ENCODE results near the gene WDR59. TPM values are rescaled to one million over a fixed set of nuclear protein-coding genes. Genes with fewer than 3 reads are reported as not detected.

The WDR59 gene
- total and polyA plus RNA-seq, 9 of the 15 experiments (the other 6 are each of a cell fraction or from before 2014, with no cell fraction given) = 12.7 to 126 (median 34.7) TPM

DNA sequence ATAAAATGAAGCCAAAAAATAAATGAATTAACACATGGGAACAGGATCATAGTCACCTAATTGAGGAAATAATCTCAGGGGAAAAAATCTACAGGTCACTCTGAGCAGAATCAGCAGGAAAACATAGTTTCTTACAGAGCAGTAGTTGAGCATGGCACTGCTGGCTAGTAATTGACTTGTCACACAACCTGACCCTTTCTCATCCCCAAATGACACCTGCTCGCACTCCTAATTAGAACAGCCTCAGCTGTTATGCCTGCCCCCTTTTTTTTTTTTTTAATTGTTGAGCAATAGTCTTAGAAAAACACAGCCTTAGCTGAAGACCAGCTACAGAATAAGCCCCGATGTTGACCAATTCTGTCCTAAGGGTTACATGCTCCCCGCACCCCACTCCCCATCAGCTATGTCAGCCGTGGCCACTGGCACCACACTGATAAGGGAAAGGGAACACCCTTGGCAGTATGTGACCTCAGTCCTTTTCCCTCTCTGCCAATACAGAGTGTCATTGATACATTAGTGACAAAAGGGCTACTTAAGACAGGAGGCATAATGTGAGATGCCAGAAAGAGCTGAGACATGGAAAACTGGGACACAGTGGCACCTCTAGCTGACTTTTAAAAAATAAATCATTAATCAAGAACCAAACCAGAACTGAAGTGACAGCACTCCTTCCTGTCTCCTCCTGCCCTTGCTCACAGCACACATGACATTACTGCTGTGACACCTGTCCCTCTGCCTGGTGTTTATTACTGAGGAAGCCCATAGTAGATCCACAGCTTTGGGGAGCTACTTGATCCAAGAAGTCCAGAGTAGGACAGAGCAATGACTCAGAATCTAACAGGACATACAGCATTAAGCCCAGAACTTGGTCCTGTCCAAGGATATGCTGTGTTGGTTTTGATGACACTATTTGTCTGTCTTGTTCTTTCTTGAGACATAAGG is 41.7 kb downstream of the WDR59 start:
- POLR2A ChIA-PET = interaction anchor here (0.6 to 1.9 kb wide), 3 partner anchors 8 to 13 kb away, joined by 3 to 8 read pairs (median 3); no protein-coding TSS in a partner anchor
- ATAC-seq = no peak
- in situ Hi-C loops (cut with MboI) = no loop called here

DNA sequence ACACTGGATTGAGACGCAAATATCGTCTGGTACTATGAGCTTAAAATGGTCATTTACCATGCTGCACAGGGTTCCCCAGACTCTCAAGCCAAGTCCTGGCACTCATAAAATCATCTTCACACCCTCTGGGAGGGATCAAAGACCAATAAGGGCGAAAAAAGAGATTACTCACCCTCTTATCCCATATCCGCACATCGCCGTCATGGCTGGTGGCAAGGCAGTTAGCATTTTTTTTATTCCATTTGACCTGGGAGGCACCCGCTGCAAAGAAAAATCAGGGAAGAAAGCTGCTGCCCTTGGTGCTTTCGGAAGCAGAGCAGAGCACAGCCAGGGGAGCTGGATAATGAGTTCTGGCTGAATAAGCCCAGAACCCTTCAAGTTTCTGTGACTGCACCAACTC is 42.4 kb downstream of the WDR59 start:
- H3K9me3 ChIP-seq (replicated peaks; ENCODE audit: control insufficient read depth, insufficient read depth, low read depth, low read length) = no peaks in the 10 kb centered on the region
- ChIA-PET POLR2A (interaction anchor here (1.9 kb wide), 1 partner anchor 9 kb away, joined by 8 read pairs; no protein-coding TSS in a partner anchor), CTCF (ENCODE audit: low intra/inter-chr PET ratio) (no interaction called here)
- H3K9me1 ChIP-seq (ENCODE audit: control insufficient read depth, insufficient read depth, low read length) = no peaks in the 10 kb centered on the region
- BruUV-seq (replicated peaks) = no TSS peak
- H3K4me1 ChIP-seq (replicated peaks in 1 of 2; ENCODE audit: control insufficient read depth in 2 of 2, insufficient read depth in 2 of 2, low read length in 2 of 2) = no peaks in the 10 kb centered on the region
- FAIRE-seq = no peak
- no peak overlapping the region for H2AFZ ChIP-seq (ENCODE audit: low read depth, low read length)
- ATAC-seq = no peak
- no peaks in the 10 kb centered on the region for H3K79me2 ChIP-seq (ENCODE audit: control insufficient read depth, insufficient read depth, low read length)
- H3K4me3 ChIP-seq = no peak overlapping the region
- peaks cover 67% of the 10 kb centered on the region; the same call in 2 of the 3 replicates for H3K36me3 ChIP-seq (ENCODE audit: control insufficient read depth, insufficient read depth, low read length)
- H3K27ac ChIP-seq (ENCODE audit: extremely low read depth, low read depth, low read length) = no peak overlapping the region
- no peaks in the 10 kb centered on the region for H4K20me1 ChIP-seq (replicated peaks; ENCODE audit: control insufficient read depth, insufficient read depth, low read length)
- no peak overlapping the region for H3K9ac ChIP-seq (ENCODE audit: insufficient read depth in 1 of 2, low read depth in 2 of 2, low read length in 2 of 2)
- WGBS (ENCODE audit: insufficient coverage, low coverage, missing lambda C conversion rate) = 87% methylated on average over 8 of the region's 8 CpGs
- no peak overlapping the region for H3K4me2 ChIP-seq (ENCODE audit: insufficient read depth, low read length)
- DNase-seq (ENCODE audit: extremely low read depth in 1 of 4, low spot score in 3 of 4) = no peak
- H3K27me3 ChIP-seq (ENCODE audit: control insufficient read depth in 2 of 2, insufficient read depth in 2 of 2, low read length in 2 of 2) = no peaks in the 10 kb centered on the region
- intact Hi-C loops (cut with micrococcal nuclease) (no loop called here), in situ Hi-C loops (cut with MboI) (no loop called here)
- TF ChIP-seq TCF7L2 (IDR thresholded peaks at IDR 0.05; ENCODE audit: low read depth, low read length) (no peak), PTRF (tag; IDR thresholded peaks at IDR 0.05) (no peak), PHF20 (IDR thresholded peaks at IDR 0.05; ENCODE audit: partially characterized antibody) (no peak), RBM17 (IDR thresholded peaks at IDR 0.05; ENCODE audit: borderline replicate concordance, low read depth, low read length) (no peak), MCM2 (IDR thresholded peaks at IDR 0.05; ENCODE audit: low read depth) (no peak), GABPB2 (CRISPR knock-in tag; conservative IDR thresholded peaks at IDR 0.05) (no peak), ETV5 (CRISPR knock-in tag; IDR thresholded peaks at IDR 0.05; ENCODE audit: low read depth) (no peak), NFATC3 (IDR thresholded peaks at IDR 0.05) (no peak), RBM39 (optimal IDR thresholded peaks at IDR 0.05; ENCODE audit: low read depth, low read length) (no peak), NBN (IDR thresholded peaks at IDR 0.05; ENCODE audit: low read depth) (no peak), NFXL1 (CRISPR knock-in tag; IDR thresholded peaks at IDR 0.05) (no peak)
- TF ChIP-seq, protein P1, sequence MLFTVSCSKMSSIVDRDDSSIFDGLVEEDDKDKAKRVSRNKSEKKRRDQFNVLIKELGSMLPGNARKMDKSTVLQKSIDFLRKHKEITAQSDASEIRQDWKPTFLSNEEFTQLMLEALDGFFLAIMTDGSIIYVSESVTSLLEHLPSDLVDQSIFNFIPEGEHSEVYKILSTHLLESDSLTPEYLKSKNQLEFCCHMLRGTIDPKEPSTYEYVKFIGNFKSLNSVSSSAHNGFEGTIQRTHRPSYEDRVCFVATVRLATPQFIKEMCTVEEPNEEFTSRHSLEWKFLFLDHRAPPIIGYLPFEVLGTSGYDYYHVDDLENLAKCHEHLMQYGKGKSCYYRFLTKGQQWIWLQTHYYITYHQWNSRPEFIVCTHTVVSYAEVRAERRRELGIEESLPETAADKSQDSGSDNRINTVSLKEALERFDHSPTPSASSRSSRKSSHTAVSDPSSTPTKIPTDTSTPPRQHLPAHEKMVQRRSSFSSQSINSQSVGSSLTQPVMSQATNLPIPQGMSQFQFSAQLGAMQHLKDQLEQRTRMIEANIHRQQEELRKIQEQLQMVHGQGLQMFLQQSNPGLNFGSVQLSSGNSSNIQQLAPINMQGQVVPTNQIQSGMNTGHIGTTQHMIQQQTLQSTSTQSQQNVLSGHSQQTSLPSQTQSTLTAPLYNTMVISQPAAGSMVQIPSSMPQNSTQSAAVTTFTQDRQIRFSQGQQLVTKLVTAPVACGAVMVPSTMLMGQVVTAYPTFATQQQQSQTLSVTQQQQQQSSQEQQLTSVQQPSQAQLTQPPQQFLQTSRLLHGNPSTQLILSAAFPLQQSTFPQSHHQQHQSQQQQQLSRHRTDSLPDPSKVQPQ (CRISPR knock-in tag; IDR thresholded peaks at IDR 0.05; ENCODE audit: borderline replicate concordance) = no peak

More for the DNA sequence above, 41.7 kb downstream of the WDR59 start:
- no peaks in the 10 kb centered on the region for H3K9me1 ChIP-seq (ENCODE audit: control insufficient read depth, insufficient read depth, low read length)
- intact Hi-C loops (cut with micrococcal nuclease) = no loop called here
- FAIRE-seq (no peak), DNase-seq (ENCODE audit: extremely low read depth in 1 of 4, low spot score in 3 of 4) (no peak)
- no peaks in the 10 kb centered on the region for H3K9me3 ChIP-seq (replicated peaks; ENCODE audit: control insufficient read depth, insufficient read depth, low read depth, low read length)
- CTCF ChIA-PET (ENCODE audit: low intra/inter-chr PET ratio) = no interaction called here
- no peak overlapping the region for H3K4me3 ChIP-seq
- no peak overlapping the region for H2AFZ ChIP-seq (ENCODE audit: low read depth, low read length)
- TF ChIP-seq, protein P2, sequence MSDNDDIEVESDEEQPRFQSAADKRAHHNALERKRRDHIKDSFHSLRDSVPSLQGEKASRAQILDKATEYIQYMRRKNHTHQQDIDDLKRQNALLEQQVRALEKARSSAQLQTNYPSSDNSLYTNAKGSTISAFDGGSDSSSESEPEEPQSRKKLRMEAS (CRISPR knock-in tag; IDR thresholded peaks at IDR 0.05) = no peak
- H3K79me2 ChIP-seq (ENCODE audit: control insufficient read depth, insufficient read depth, low read length) = no peaks in the 10 kb centered on the region
- no peak overlapping the region for H3K4me2 ChIP-seq (ENCODE audit: insufficient read depth, low read length)
- no TSS peak for BruUV-seq (replicated peaks)
- peaks cover 67% of the 10 kb centered on the region for H3K36me3 ChIP-seq (ENCODE audit: control insufficient read depth, insufficient read depth, low read length)
- no peak overlapping the region for H3K27ac ChIP-seq (ENCODE audit: extremely low read depth, low read depth, low read length)
- WGBS (ENCODE audit: insufficient coverage, low coverage, missing lambda C conversion rate) = 68% methylated on average over 3 of the region's 4 CpGs
- H3K9ac ChIP-seq (ENCODE audit: insufficient read depth in 1 of 2, low read depth in 2 of 2, low read length in 2 of 2) = no peak overlapping the region
- H3K27me3 ChIP-seq (ENCODE audit: control insufficient read depth in 2 of 2, insufficient read depth in 2 of 2, low read length in 2 of 2) = no peaks in the 10 kb centered on the region
- no peaks in the 10 kb centered on the region for H4K20me1 ChIP-seq (replicated peaks; ENCODE audit: control insufficient read depth, insufficient read depth, low read length)
- no peaks in the 10 kb centered on the region for H3K4me1 ChIP-seq (replicated peaks in 1 of 2; ENCODE audit: control insufficient read depth in 2 of 2, insufficient read depth in 2 of 2, low read length in 2 of 2)
